Coronary artery (tissue), 2 donors: Measurements from ENCODE around the gene MAML3.
"Not testable (repeated sequence)": the region's sequence is repeated elsewhere in the genome, so short reads cannot be mapped to it uniquely, and the experiment has no call there.

Experiments
- DNase-seq: peaks from one replicate; pipeline ENCODE4 v3.0.0-alpha.2; 2017; ENCODE audit warnings: low spot score
- H3K27ac ChIP-seq, 2 donors: fragments of 200-600 bp; sonication (generic); one replicate each; pipeline ENCODE4 v1.5.1; 2016 to 2019
- H3K4me3 ChIP-seq: fragments of 200-600 bp; sonication (generic); 2 replicates; pipeline ENCODE4 v1.5.1; 2016; ENCODE audit warnings: mild to moderate bottlenecking, moderate library complexity
- CTCF ChIP-seq: fragments of 200-600 bp; sonication (generic); IDR thresholded peaks from one replicate; pipeline ENCODE4 v1.5.1; 2019; ENCODE audit warnings: antibody characterized with exemption

The MAML3 gene

GRCh38 chr4:139956507-139957017 lies 197.4 kb downstream of the MAML3 start:
- DNase-seq: no peak
- H3K4me3 ChIP-seq: peak overlapping the region; percentile 53
- peak overlapping the region; percentile 36 to 39 for H3K27ac ChIP-seq
- no peak for TF ChIP-seq CTCF

GRCh38 chr4:139955600-139955999 lies 198.4 kb downstream of the MAML3 start:
- H3K4me3 ChIP-seq: no peak overlapping the region
- H3K27ac ChIP-seq: no peak overlapping the region
- TF ChIP-seq CTCF: no peak
- no peak for DNase-seq

- Histone ChIP-seq H3K4me3 (no peak overlapping the region), H3K27ac (no peak overlapping the region)
- DNase-seq: no peak
- no peak for TF ChIP-seq CTCF
Measured at GRCh38 chr4:139954512-139954911, 199.5 kb downstream of the MAML3 start.

- TF ChIP-seq CTCF: no peak
- Histone ChIP-seq H3K27ac (no peak overlapping the region), H3K4me3 (no peak overlapping the region)
- DNase-seq: no peak
Measured at GRCh38 chr4:139951021-139951420, 203.0 kb downstream of the MAML3 start.

GRCh38 chr4:139950568-139950967 lies 203.4 kb downstream of the MAML3 start:
- TF ChIP-seq CTCF: no peak
- DNase-seq: no peak
- Histone ChIP-seq H3K4me3 (no peak overlapping the region), H3K27ac (no peak overlapping the region)

- H3K4me3 ChIP-seq, H3K27ac ChIP-seq, DNase-seq: not testable (repeated sequence)
Measured at GRCh38 chr4:139944916-139945315, 209.1 kb downstream of the MAML3 start.

- no peak for DNase-seq
- no peak overlapping the region for H3K4me3 ChIP-seq
- no peak for TF ChIP-seq CTCF
- no peak overlapping the region for H3K27ac ChIP-seq
Measured at GRCh38 chr4:139943277-139943676, 210.7 kb downstream of the MAML3 start.

- DNase-seq: no peak
- no peak for TF ChIP-seq CTCF
- H3K27ac ChIP-seq: no peak overlapping the region
- H3K4me3 ChIP-seq: no peak overlapping the region
Measured at GRCh38 chr4:139942241-139942640, 211.7 kb downstream of the MAML3 start.
